OCI-LY7 (cell line): ENCODE measurements around the gene NPDC1.

Experiments
- CTCF ChIP-seq: fragments of 200-600 bp; sonication (generic); conservative IDR thresholded peaks from 2 replicates; pipeline ENCODE4 v1.5.1; 2014; ENCODE audit warnings: mild to moderate bottlenecking, antibody characterized with exemption, low read length, moderate library complexity, mixed read lengths
- EZH2phosphoT487 ChIP-seq: fragments of 200-600 bp; sonication (generic); IDR thresholded peaks from 2 replicates; pipeline ENCODE4 v1.6.1; 2018; ENCODE audit warnings: low read depth, borderline replicate concordance, mild to moderate bottlenecking, mixed run types, antibody characterized with exemption, low read length, moderate library complexity, mixed read lengths

GRCh38 chr9:137007108-137007815 is 38.7 kb downstream of the NPDC1 start:
- TF ChIP-seq CTCF: no peak
- TF ChIP-seq EZH2phosphoT487: no peak
